MM.1S (cell line): ENCODE results near the gene SCARB2.

Experiments
- EZH2 ChIP-seq: fragments of 300-600 bp; sonication (generic); optimal IDR thresholded peaks from 2 replicates; pipeline ENCODE3; 2017; ENCODE audit warnings: low read depth, mild to moderate bottlenecking, antibody characterized with exemption, low read length, mixed read lengths
- TF ChIP-seq, protein P1 (sequence below): fragments of 300-600 bp; sonication (generic); IDR thresholded peaks from 2 replicates; pipeline ENCODE4 v1.5.1; 2016; ENCODE audit warnings: antibody characterized with exemption, low read length, mixed read lengths

DNA sequence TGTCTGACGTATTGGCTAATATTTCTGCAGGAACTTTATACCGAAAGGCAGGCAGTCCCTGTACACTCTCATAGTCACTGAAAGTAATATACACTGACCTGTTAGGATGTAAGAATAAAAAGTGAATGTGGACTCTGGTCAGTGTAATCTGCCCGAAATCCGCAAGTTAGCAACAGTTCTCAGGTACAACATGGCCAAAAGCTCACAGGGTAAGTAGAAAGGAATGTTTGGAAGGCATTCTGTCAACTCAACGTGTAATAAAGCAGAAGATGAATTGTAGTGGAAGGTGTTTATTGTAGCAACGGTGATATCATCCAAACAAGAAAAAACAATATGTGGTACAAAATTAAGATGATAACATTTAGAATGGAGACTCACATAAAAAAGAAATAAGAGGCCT is 39.4 kb downstream of the SCARB2 start:
- TF ChIP-seq EZH2, result no peak
- TF ChIP-seq, protein P1, sequence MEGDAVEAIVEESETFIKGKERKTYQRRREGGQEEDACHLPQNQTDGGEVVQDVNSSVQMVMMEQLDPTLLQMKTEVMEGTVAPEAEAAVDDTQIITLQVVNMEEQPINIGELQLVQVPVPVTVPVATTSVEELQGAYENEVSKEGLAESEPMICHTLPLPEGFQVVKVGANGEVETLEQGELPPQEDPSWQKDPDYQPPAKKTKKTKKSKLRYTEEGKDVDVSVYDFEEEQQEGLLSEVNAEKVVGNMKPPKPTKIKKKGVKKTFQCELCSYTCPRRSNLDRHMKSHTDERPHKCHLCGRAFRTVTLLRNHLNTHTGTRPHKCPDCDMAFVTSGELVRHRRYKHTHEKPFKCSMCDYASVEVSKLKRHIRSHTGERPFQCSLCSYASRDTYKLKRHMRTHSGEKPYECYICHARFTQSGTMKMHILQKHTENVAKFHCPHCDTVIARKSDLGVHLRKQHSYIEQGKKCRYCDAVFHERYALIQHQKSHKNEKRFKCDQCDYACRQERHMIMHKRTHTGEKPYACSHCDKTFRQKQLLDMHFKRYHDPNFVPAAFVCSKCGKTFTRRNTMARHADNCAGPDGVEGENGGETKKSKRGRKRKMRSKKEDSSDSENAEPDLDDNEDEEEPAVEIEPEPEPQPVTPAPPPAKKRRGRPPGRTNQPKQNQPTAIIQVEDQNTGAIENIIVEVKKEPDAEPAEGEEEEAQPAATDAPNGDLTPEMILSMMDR, result no peak
